Erythroblast (primary cell): Measurements from ENCODE around the gene CER1.

Experiments
- GATA1 ChIP-seq: IDR thresholded peaks from 2 replicates; pipeline ENCODE4 v1.6.1; 2011; ENCODE audit warnings: low read depth, mild to moderate bottlenecking, control low read depth, low read length, moderate library complexity
- POLR2A ChIP-seq: IDR thresholded peaks from 2 replicates; pipeline ENCODE4 v1.6.1; 2011; ENCODE audit warnings: mild to moderate bottlenecking, low read length

- no peak for TF ChIP-seq POLR2A
- no peak for TF ChIP-seq GATA1
These were observed 29.7 kb upstream of the CER1 start for GRCh38 chr9:14752271-14752670.
